Non-pigmented ciliary epithelial cell (primary cell): ENCODE results near the gene WDFY1.
"Not testable (repeated sequence)": the region's sequence is repeated elsewhere in the genome, so short reads cannot be mapped to it uniquely, and the experiment has no call there.

Experiments used
- DNase-seq: peaks from one replicate; pipeline ENCODE4 v3.0.0-alpha.2; 2010; ENCODE audit warnings: low read depth

Gene WDFY1

DNA sequence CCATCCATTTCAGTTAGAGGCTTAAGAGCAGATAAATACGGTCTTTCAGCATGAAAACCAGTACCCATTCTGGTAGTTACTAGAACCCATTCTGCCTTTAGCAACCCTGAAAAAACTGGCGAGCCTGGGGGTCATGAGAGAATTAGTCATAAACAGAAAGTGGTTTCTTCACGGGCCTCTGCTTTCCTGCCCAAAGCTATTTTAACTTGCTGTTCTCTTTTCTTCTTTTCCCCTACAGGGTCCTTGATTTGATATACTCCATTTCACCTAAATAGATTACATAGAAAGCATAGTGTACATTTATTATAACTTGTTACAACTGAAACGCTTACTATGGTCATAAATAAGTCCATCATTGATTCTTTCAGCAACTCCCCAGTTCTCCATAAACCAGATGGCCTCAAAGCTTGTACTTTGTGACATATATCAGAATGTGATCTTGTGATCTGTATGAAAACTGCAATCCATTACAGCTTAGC, 48.3 kb downstream of the WDFY1 start:
- no peak for DNase-seq

DNA sequence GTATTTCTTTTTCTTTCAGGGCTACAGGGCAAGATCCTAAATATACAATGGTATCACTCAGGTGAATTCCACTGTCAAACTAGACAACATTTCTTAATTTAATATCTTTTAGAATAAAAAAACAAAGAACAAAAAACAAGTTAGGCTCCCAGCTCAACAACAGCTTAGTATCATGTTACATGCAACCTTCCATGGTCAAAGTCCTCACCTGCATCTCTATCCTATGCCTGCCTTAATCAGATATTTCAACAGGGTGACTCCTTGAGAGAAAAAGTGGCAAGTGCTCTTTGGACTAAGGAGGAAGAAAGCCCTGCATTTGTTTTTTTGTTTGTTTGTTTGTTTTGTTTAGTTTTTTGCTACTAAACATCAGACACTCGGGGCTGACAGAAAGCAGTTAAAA, 50.2 kb downstream of the WDFY1 start:
- no peak for DNase-seq

DNA sequence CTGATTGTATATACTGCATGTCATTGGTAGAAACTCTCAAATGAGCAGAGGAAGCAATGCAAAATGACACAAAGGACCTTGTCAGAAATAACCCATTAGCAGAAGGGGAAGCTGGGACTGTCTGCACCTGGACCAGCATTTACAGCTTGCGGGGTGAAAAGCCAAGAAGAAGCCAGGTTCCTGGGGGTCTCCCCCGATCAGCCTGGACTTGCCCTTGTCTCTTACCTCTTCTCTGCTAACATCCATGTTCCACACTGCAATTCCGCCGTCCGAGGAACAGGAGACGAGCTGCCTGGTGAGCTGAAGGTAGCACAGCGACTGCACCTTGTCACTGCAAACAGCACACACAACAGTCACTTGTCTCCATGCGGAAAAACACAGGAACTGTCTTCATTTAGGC, 51.1 kb downstream of the WDFY1 start:
- no peak for DNase-seq

DNA sequence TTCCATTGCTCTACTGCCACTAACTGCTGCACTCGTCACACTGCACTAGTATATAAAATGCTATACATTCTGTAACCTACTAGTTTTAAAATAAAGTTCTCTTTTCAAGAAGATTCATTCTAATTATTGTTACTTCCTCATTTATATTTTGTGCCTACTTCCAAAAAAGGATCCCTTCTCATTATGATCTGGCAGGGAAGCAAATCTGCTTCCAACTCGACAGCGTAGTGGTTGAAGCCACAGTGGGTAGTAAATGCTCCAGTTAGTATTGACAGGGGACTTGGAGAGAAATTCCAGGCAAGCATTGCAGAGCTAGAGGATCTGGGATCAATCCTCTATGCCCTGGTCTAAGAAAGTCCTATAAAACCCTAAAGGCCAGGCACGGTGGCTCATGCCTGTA, 54.4 kb downstream of the WDFY1 start:
- no peak for DNase-seq

DNA sequence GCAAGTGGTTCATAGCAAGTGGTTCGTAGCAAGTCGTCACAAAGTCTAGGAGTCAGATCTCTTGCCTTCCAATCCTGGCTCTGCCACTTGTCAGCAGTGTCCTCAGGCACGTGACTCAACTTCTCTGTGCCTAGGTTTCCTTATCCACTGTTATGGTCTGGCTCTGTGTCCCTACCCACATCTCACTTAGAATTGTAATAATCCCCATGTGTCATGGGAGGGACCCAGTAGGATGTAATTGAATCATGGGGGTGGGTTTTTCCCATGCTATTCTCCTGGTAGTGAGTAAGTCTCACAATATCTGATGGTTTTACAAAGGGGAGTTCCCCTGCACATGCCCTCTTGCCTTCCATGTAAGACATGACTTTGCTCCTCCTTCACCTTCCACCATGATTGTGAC, 55.9 kb downstream of the WDFY1 start:
- no peak for DNase-seq

DNA sequence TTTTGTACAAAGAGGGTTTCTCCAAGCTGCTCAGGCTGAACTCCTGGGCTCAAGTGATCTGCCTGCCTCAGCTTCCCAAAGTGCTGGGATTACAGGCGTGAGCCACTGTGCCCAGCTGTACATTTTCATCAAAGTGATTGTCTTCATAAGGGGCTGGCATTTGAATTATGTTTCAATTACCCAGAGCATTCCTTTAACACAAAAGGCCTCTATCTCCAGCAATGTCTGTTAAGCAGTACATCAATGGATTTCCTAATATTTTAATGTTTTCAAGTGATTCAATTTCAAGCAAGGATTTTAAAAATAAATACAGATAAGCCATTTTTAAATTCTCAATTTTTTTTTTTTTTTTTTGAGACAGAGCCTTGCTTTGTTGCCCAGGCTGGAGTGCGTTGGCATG, 56.9 kb downstream of the WDFY1 start:
- no peak for DNase-seq

DNA sequence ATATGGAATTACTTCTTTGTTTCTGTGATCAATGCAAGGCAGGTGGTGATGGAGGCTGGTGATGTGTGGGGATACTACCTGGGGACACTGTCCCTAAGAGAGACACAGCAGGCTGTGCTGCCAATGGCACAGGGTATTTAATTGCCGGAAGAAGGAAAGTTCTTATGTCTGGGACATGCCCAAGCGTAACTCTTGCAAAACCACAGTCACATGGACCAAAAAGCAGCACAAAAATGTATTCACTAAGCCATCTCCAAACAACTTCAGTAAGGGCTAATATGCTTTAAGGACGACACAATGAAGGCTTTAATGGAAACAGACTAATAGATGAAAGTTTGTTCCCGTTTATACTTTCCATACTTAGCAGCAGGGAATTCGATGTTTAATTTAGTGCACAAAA, 58.0 kb downstream of the WDFY1 start:
- peak; percentile 30 for DNase-seq

DNA sequence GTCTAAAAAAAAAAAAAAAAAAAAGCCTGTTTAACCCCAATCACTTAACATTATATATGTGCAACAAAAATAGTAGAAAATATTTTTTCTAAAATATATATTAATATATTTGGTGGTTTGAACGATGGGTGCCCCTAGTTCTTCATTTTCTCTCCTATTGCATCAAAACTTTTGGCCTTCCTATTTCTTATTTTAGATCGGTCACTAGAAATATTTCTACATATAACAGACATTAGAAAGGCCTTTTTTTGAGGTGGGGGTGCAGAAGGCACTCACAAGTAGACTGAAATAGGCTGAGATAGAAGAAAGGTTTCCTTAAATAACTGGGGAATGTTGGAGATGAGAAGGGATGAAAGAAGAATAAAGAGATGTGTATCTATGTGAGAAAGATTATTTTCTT, 58.4 kb downstream of the WDFY1 start:
- DNase-seq, result no peak

DNA sequence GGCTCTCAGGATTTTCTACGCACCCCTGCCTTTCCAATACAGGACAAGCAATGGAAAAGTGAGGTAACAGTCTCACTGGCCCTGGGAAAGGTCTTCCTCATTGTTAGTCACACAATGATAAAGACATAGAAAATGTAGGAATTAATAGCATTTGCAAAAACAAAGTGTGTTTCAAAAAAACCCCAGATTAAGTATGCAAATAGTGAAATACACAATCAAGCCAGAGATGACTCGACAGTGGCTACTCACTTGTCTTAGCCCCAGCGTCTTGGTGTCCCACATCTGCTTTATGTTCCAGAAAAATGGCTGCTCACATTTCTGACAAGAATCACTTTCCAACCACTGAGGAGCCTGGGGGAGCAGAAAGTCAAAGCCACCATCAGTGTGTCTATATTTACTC, 60.7 kb downstream of the WDFY1 start:
- DNase-seq, result peak; percentile 15

DNA sequence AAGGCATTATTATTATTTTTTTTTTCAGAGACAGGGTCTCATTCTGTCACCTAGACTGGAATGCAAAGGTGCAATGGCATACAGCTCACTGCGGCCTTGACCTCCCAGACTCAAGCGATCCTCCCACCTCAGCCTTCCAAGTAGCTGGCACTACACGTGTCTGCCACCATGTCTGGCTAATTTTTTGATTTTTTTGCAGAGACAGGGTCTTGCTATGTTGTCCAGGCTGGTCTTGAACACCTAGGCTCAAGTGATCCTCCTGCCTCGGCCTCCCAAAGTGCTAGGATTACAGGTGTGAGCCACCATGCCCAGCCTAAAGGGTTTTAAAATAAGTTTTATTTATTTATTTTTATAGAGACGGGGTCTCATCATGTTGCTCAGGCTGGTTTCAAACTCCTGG, 62.4 kb downstream of the WDFY1 start:
- no peak for DNase-seq

DNA sequence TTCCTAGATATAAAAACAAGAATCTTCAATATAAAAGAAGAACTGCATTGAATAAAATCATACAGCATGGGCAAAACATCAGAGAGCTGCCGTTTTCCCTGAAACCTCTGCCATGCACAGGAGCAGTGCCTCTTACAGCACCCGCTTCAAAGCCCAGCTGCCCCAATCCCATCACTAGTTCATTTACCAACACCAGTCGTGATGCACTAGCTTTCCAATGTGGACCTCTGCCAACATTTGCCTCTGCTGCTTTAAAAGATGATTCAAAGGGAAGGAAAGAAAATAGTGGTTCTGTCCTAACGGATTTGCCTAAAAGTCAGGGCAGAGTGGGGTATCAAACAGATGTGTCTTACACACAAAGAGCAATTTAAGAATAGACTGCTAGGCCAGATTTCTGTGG, 64.3 kb downstream of the WDFY1 start:
- no peak for DNase-seq

DNA sequence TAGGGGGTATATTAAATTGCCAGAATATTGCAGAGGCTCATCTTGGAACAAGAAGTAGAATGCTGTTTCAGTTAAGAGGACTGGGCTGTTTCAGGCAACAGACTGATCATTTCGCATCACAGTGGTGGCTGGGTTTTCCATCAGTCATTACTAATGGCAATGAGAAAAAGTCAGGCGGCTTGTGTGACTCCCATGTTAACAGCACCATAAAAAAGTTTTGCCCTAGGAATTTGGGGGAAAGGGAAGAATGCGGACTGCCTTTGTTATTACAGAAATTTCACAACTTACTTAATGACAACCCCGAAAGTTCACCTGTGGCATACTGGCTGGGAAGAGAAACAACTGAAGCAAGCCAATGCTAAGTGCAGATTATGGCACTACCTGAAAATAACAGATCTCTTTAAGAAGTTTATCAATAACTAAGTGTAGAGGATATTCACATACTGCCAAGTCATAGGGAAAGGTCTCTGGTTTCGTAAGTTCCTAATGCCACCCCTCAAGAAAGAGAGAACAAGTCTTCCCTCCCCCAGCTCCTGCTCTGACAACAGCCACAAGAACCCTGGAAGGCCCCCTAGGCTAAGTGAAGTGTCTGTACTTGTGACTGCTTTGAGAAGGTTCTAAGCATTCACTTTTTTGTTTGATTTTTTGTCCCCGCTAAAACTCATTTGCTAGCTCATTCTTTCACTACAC, 67.3 kb downstream of the WDFY1 start:
- DNase-seq, result no peak

DNA sequence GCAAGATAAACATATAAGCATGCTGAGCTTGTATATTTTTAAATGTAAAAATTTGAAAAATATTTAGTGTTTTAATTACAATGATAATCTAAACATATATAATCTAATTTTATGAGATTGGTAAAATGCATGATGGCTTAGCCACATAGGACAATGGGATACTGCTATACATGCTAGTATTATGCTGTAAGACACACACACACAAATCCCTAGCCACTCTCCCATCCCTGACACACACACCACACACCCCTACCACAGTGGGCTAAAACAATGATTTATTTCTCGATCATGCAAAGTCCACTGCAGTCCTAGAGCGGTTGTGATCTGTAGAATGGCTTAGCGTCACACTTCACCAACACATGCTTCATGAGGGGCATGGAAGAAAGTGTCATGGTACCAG, 71.5 kb downstream of the WDFY1 start:
- DNase-seq, result no peak

DNA sequence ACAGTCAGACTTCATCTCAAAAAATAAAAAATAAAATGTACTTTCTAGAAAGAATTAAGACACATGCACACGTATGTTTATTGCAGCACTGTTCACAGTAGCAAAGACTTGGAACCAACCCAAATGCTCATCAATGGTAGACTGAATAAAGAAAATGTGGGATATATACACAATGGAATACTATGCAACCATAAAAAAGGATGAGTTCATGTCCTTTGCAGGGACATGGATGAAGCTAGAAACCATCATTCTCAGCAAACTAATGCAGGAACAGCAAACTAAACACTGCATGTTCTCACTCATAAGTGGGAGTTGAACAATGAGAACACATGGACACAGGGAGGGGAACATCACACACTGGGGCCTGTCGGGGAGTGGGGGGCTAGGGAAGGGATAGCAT, 72.4 kb downstream of the WDFY1 start:
- not testable (repeated sequence) for DNase-seq

DNA sequence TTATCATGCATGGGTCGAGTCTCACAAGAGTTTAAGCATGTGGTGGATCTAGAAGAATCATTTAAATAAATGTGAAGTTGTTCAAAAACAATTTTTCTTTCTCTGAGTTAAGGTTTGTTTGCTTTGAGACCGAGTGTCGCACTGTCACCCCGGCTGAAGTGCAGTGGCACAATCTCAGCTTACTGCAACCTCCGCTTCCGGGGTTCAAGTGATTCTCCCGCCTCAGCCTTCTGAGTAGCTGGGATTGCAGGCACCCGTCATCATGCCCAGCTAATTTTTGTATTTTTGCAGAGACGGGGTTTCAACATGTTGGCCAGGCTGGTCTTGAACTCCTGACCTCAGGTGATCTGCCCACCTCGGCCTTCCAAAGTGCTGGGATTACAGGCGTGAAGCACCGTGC, 73.5 kb downstream of the WDFY1 start:
- DNase-seq, result not testable (repeated sequence)

DNA sequence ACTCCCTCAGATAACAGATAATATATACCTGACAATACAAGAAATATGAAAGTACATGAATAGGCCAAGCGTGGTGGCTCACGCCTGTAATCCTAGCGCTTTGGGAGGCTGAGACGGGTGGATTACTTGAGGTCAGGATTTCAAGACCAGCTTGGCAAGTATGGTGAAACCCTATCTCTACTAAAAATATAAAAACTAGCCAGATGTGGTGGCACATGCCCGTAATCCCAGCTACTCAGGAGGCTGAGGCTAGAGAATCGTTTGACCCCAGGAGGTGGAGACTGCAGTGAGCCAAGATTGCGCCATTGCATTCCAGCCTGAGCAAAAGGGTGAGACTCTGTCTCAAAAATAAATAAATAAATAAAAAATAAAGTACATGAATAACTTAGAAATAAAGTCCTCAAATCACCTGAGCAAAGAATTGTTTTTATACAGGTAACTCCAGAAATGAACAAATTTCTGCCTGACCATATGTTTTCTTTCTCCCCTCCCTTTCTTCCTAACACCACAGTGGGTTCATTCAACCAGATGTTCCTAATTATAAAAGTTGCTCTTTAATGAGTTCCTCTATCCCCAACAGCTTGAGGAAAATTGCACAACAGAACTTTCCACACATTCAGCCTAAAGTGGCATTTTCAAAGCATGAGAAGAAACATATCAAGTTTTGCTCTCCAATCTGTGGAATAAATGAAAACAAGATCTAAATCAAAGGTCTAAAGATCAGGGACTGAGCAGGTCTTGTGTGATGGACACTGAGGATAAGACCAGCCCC, 74.1 kb downstream of the WDFY1 start:
- no peak for DNase-seq

DNA sequence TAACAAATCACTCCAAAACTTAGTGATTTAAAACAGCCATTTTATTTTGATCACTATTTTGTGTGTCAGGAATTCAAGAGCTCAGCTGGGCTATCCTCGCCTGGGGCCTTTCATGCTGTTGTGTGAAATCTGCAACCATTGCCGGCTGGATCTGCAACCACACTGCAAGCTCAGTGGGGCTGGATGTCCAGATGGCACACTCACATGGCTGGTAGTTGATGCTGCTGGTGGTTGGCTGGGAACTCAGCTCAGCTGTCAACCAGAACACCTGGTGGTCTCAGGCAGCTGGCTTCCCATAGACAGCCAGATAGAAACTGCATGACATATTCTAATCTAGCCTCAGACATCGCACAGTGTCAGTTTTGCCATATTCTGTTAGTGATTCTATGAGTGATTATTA, 77.1 kb downstream of the WDFY1 start:
- no peak for DNase-seq

DNA sequence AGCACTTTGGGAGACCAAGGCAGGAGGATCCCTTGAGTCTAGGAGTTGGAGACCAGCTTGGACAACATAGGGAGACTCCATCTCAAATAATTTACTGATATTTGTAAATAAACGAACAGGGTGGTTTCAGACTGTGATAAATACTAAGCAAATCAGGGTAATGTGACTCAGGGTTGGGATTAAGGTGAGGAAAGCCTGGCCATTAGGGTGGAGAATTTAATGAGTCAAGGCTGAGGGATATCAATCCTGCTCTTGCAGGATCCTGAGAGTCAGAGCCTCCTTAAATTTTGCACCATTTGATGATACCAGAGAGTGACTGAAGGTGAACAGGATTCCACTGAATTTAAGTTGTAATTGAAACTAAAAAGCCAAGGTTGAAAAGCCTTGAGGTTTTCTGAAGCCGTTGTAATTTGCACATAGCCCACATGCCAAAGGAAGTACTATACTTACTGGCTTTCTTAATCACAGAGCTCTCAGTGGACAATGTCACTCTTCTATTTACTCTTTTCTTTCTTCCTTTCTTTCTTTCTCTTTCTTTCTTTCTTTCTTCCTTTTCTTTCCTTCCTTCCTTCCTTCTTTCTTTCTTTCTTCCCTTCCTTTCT, 79.1 kb downstream of the WDFY1 start:
- DNase-seq, result no peak

DNA sequence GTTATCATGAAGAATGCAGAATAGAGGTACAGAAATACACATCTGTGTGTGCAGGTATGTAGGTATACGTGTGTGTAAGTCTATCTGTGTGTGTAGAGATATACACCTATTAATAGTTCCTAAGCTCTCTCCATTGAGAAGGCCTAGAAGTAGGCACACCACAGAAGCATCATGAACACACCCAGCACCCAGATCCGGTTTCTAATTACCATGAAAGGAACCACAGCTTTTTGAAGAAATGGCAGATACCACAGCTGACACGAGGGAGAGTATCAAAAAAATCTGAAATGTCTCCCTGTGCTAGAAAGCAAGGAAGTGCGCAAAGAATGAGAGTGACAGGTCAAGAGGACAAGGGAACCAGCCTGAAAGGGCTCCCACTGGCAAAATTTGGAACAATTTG, 80.0 kb downstream of the WDFY1 start:
- no peak for DNase-seq

DNA sequence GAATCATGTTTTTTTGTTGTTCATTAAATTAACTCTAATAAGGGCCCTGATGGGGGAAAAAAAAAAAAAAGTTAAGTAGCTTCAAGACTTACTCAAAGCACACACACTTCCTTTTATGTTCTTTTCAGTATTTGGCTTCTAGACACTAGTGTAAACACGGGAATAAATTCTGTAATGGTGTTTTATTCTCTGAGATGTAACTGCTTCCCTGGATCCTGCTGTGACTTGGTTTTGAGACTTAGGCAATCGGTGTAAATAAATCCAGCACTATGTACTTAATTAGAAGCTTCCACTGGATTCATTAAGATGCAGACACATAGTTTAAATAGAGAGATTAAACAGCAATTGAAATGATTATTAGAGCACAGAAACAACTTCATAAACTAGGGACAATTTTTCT, 81.6 kb downstream of the WDFY1 start:
- DNase-seq, result no peak

DNA sequence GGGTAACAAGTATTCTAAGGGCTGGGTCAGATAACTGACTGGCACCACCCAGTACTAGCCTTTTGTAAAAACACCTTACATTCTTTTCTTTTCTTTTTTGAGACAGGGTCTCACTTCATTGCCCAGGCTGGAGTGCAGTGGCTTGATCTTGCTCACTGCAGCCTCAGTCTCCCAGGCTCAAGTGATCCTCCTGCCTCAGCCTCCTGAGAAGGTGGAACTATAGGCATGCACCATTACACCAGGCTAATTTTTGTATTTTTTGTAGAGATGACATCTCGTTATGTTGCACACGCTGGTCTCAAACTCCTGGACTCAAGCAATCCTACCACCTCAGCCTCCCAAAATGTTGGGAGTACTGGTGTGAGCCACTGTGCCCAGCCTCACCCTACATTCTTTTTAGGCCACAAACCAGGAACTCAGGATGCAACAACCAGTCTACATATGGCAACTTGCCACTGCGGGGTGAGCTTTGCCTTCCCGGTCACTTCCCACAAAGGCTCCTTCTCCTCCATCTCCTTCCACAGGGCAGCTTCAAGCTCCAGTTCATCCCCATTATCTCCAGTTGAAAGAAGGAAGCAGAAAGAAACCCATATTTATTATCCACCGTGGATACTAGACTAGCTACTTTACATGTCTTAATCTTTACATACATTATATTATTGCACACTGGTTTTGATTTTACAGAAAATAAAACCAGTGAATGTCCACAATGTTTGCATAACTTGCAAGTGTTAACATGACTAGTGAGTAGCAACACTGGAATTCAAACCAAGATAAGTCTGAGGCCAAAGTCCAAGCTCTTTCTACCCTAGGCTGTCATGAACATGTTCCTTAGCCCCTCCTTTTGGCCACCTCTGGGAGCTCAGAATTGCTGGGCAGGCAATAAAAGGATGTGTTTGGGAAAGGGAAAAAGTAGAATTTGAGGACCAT, 84.1 kb downstream of the WDFY1 start:
- peak; percentile 41 for DNase-seq

DNA sequence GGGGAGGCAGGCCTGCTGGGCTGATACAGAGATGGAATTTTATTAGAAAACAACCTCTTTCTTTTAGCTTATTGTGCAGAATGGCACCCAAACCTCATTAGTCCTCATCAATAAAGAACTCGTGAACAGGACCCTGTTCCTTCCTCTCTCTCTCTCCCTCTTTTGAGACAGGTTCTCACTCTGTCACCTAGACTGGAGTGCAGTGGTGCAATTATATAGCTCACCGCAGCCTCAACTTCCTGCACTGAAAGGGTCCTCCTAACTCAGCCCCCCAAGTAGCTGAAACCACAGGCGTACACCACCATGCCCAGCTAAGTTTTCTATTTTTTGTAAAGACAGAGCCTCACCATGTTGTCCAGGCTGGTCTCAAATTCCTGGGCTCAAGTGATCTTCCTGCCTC, 86.1 kb downstream of the WDFY1 start:
- no peak for DNase-seq
